GDM1 (cell line): ENCODE measurements around the gene LCMT2.

Experiments used
- DNase-seq: peaks from one replicate; lab custom pipeline; 2025; lab: John Stamatoyannopoulos, UW

Gene LCMT2

DNA sequence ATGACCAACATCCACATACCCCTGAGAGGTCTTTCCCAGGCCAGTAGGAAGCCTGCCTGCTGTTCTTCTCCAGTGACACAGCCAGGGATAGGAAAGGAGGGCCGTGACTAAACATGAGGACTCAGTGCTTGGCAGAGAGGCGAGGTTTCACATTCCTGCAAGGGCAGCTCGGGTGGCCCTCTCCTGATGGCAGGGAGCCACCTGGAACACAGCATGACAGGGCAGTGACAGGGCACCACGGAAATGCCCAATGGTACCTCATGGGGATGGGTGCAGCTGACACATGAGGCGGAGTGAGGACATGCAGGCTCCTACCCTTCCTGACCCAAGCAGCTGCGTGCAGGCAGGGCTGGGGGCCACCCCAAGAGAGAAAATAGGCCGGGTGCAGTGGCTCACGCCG, 56.2 kb downstream of the LCMT2 start:
- no peak for DNase-seq
